Cardiac muscle cell (in vitro differentiated cells and primary cell): ENCODE measurements around the gene SLC39A11. TPM values are rescaled to one million over a fixed set of nuclear protein-coding genes. Genes with fewer than 3 reads are reported as not detected.

ENCODE experiments used
- DNase-seq, 2 donors: peaks; one replicate each; pipeline versions ENCODE4 v3.0.0 to v3.0.0-alpha.2; 2010 to 2017; ENCODE audit warnings: low read depth in 1 of 2, low spot score in 1 of 2
- H3K27ac ChIP-seq: fragments of 200-600 bp; sonication (generic); 2 replicates; pipeline ENCODE4 v1.5.1; 2016
- H3K27me3 ChIP-seq: fragments of 200-600 bp; sonication (generic); 2 replicates; pipeline ENCODE4 v1.6.0; 2016; ENCODE audit warnings: control low read depth
- H3K36me3 ChIP-seq: fragments of 200-600 bp; sonication (generic); 2 replicates; pipeline ENCODE4 v1.5.1; 2016; ENCODE audit warnings: control low read depth
- H3K4me1 ChIP-seq: fragments of 200-600 bp; sonication (generic); 2 replicates; pipeline ENCODE4 v1.8.1; 2017; ENCODE audit warnings: low read depth, mild to moderate bottlenecking, mixed run types
- H3K4me3 ChIP-seq: fragments of 200-600 bp; sonication (generic); 2 replicates; pipeline ENCODE4 v1.5.1; 2016; ENCODE audit warnings: mild to moderate bottlenecking
- H3K9me3 ChIP-seq: fragments of 200-600 bp; sonication (generic); 2 replicates; pipeline ENCODE4 v1.5.1; 2017; ENCODE audit warnings: low read depth, mild to moderate bottlenecking, control low read depth
- CTCF ChIP-seq: IDR thresholded peaks from 2 replicates; pipeline ENCODE4 v1.5.1; 2012; ENCODE audit warnings: low read depth, mild to moderate bottlenecking, low read length
- polyA plus RNA-seq: library from polyadenylated mRNA; unstranded; fragments of >200 nt; fragmentation: Nextera tagmentation; extraction: Ambion mirVana; gene quantifications from 2 replicates; pipeline ENCODE4 v1.2.1, GENCODE V29; 2016
- total RNA-seq: library from RNA; depleted of rRNA; stranded (reverse); fragments of >200 nt; gene quantifications from 2 replicates; pipeline ENCODE4 v1.2.3, GENCODE V29; 2016

SLC39A11 gene
- total and polyA plus RNA-seq, 2 experiments from 2014 or later, result 5.9 to 11.7 TPM

- no peak for TF ChIP-seq CTCF
- H3K27ac ChIP-seq, result no peak overlapping the region
- no peaks in the 10 kb centered on the region for H3K4me1 ChIP-seq
- H3K27me3 ChIP-seq, result no peaks in the 10 kb centered on the region
- H3K36me3 ChIP-seq, result no peaks in the 10 kb centered on the region
- no peak for DNase-seq
- H3K9me3 ChIP-seq, result no peaks in the 10 kb centered on the region
- no peak overlapping the region for H3K4me3 ChIP-seq
These were observed 121.7 kb downstream of the SLC39A11 start for GRCh38 chr17:72970797-72971196.

GRCh38 chr17:72970246-72970645 lies 122.2 kb downstream of the SLC39A11 start:
- TF ChIP-seq CTCF, result no peak
- no peak overlapping the region for H3K4me3 ChIP-seq
- no peaks in the 10 kb centered on the region for H3K36me3 ChIP-seq
- H3K27me3 ChIP-seq, result no peaks in the 10 kb centered on the region
- no peak overlapping the region for H3K27ac ChIP-seq
- no peak for DNase-seq
- H3K9me3 ChIP-seq, result no peaks in the 10 kb centered on the region
- H3K4me1 ChIP-seq, result no peaks in the 10 kb centered on the region

GRCh38 chr17:72969293-72969906 lies 123.1 kb downstream of the SLC39A11 start:
- Histone ChIP-seq H3K36me3 (no peaks in the 10 kb centered on the region), H3K4me1 (no peaks in the 10 kb centered on the region), H3K9me3 (no peaks in the 10 kb centered on the region), H3K4me3 (no peak overlapping the region), H3K27me3 (no peaks in the 10 kb centered on the region), H3K27ac (no peak overlapping the region)
- TF ChIP-seq CTCF, result no peak
- no peak for DNase-seq

- Histone ChIP-seq H3K4me3 (no peak overlapping the region), H3K27ac (no peak overlapping the region), H3K27me3 (no peaks in the 10 kb centered on the region), H3K9me3 (no peaks in the 10 kb centered on the region), H3K36me3 (no peaks in the 10 kb centered on the region), H3K4me1 (no peaks in the 10 kb centered on the region)
- no peak for DNase-seq
- no peak for TF ChIP-seq CTCF
These were observed 123.7 kb downstream of the SLC39A11 start for GRCh38 chr17:72968798-72969197.

- H3K36me3 ChIP-seq, result no peaks in the 10 kb centered on the region
- no peak for TF ChIP-seq CTCF
- no peaks in the 10 kb centered on the region for H3K4me1 ChIP-seq
- H3K27ac ChIP-seq, result no peak overlapping the region
- no peak overlapping the region for H3K4me3 ChIP-seq
- no peaks in the 10 kb centered on the region for H3K27me3 ChIP-seq
- H3K9me3 ChIP-seq, result no peaks in the 10 kb centered on the region
- no peak for DNase-seq
These were observed 124.4 kb downstream of the SLC39A11 start for GRCh38 chr17:72967977-72968585.
